Astrocyte (in vitro differentiated cells and primary cell): Measurements from ENCODE around the gene SLC16A6. TPM values are rescaled to one million over a fixed set of nuclear protein-coding genes. Genes with fewer than 3 reads are reported as not detected.
"Not testable (repeated sequence)": the region's sequence is repeated elsewhere in the genome, so short reads cannot be mapped to it uniquely, and the experiment has no call there.

ENCODE experiments used
- DNase-seq: peaks from one replicate; pipeline ENCODE4 v3.0.0-alpha.2; 2010; ENCODE audit warnings: low read depth
- FAIRE-seq: peaks from 2 replicates; lab custom pipeline; 2011; peaks lifted over from hg19 to GRCh38; lab: Jason Lieb, UNC
- H2AFZ ChIP-seq: 2 replicates; pipeline ENCODE4 v1.6.0; 2012; ENCODE audit warnings: low read depth, low read length, inconsistent platforms
- H3K27ac ChIP-seq: 2 replicates; pipeline ENCODE4 v1.5.1; 2011; ENCODE audit warnings: low read depth, low read length, inconsistent platforms
- H3K27me3 ChIP-seq: 2 replicates; pipeline ENCODE4 v1.6.0; 2011; ENCODE audit warnings: low read length, inconsistent platforms; ENCODE audit not compliant: insufficient read depth
- H3K36me3 ChIP-seq: 2 replicates; pipeline ENCODE4 v1.5.1; 2011; ENCODE audit warnings: low read length, inconsistent platforms; ENCODE audit not compliant: insufficient read depth
- H3K4me1 ChIP-seq: 2 replicates; pipeline ENCODE4 v1.5.1; 2011; ENCODE audit warnings: low read length, inconsistent platforms; ENCODE audit not compliant: insufficient read depth
- H3K4me2 ChIP-seq: 2 replicates; pipeline ENCODE4 v1.6.0; 2012; ENCODE audit warnings: low read length, inconsistent platforms
- H3K4me3 ChIP-seq: 2 replicates; pipeline ENCODE4 v1.5.1; 2011; ENCODE audit warnings: low read depth, mild to moderate bottlenecking, low read length, inconsistent platforms; ENCODE audit not compliant: insufficient read depth
- H3K79me2 ChIP-seq: 2 replicates; pipeline ENCODE4 v1.6.0; 2012; ENCODE audit warnings: mild to moderate bottlenecking, low read length, inconsistent platforms; ENCODE audit not compliant: insufficient read depth
- H3K9ac ChIP-seq: 2 replicates; pipeline ENCODE4 v1.6.0; 2012; ENCODE audit warnings: mild to moderate bottlenecking, low read length, inconsistent platforms
- H3K9me3 ChIP-seq: 2 replicates; pipeline ENCODE4 v1.5.1; 2012; ENCODE audit warnings: low read depth, mild to moderate bottlenecking, low read length, inconsistent platforms; ENCODE audit not compliant: insufficient read depth
- H4K20me1 ChIP-seq: 2 replicates; pipeline ENCODE4 v1.6.0; 2012; ENCODE audit warnings: low read length, inconsistent platforms; ENCODE audit not compliant: insufficient read depth
- H3K27ac Mint-ChIP-seq: one replicate; pipeline ENCODE4 v1.8.0; 2021; ENCODE audit warnings: mild to moderate bottlenecking, mixed read lengths; ENCODE audit not compliant: unreplicated experiment
- H3K27me3 Mint-ChIP-seq: one replicate; pipeline ENCODE4 v1.8.0; 2021; ENCODE audit warnings: low read depth, mixed read lengths; ENCODE audit not compliant: unreplicated experiment
- H3K36me3 Mint-ChIP-seq: one replicate; pipeline ENCODE4 v1.8.0; 2021; ENCODE audit warnings: low read depth, mixed read lengths; ENCODE audit not compliant: unreplicated experiment
- H3K4me1 Mint-ChIP-seq: one replicate; pipeline ENCODE4 v1.8.0; 2021; ENCODE audit warnings: low read depth, mixed read lengths; ENCODE audit not compliant: unreplicated experiment
- H3K4me3 Mint-ChIP-seq: one replicate; pipeline ENCODE4 v1.8.0; 2021; ENCODE audit warnings: mild to moderate bottlenecking, moderate library complexity, mixed read lengths; ENCODE audit not compliant: unreplicated experiment
- H3K9me3 Mint-ChIP-seq: one replicate; pipeline ENCODE4 v1.8.0; 2021; ENCODE audit warnings: mild to moderate bottlenecking, mixed read lengths; ENCODE audit not compliant: unreplicated experiment
- EZH2 ChIP-seq: IDR thresholded peaks from 2 replicates; pipeline ENCODE4 v1.6.1; 2012; ENCODE audit warnings: mild to moderate bottlenecking, low read length, inconsistent platforms; ENCODE audit not compliant: insufficient read depth
- total RNA-seq: library from RNA; stranded (reverse); gene quantifications from 2 replicates; pipeline ENCODE4 v1.2.1, GENCODE V29; 2021
- TF ChIP-seq, protein P1 (sequence below): IDR thresholded peaks from 2 replicates; pipeline ENCODE4 v1.5.1; 2011; ENCODE audit warnings: low read depth, mild to moderate bottlenecking, inconsistent platforms, low read length, moderate library complexity; ENCODE audit not compliant: insufficient read depth

SLC16A6 gene
- total RNA-seq, 1 donor from 2014 or later, result 0.34 TPM

GRCh38 chr17:68231541-68231940 lies 59.4 kb downstream of the SLC16A6 start:
- Mint-ChIP-seq H3K4me3 (no peak overlapping the region), H3K4me1 (peaks cover 4% of the 10 kb centered on the region), H3K27ac (no peak overlapping the region), H3K27me3 (no peaks in the 10 kb centered on the region), H3K9me3 (peaks cover 4% of the 10 kb centered on the region), H3K36me3 (peaks cover 3% of the 10 kb centered on the region)
- TF ChIP-seq, protein P1, sequence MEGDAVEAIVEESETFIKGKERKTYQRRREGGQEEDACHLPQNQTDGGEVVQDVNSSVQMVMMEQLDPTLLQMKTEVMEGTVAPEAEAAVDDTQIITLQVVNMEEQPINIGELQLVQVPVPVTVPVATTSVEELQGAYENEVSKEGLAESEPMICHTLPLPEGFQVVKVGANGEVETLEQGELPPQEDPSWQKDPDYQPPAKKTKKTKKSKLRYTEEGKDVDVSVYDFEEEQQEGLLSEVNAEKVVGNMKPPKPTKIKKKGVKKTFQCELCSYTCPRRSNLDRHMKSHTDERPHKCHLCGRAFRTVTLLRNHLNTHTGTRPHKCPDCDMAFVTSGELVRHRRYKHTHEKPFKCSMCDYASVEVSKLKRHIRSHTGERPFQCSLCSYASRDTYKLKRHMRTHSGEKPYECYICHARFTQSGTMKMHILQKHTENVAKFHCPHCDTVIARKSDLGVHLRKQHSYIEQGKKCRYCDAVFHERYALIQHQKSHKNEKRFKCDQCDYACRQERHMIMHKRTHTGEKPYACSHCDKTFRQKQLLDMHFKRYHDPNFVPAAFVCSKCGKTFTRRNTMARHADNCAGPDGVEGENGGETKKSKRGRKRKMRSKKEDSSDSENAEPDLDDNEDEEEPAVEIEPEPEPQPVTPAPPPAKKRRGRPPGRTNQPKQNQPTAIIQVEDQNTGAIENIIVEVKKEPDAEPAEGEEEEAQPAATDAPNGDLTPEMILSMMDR, result no peak
- no peak for TF ChIP-seq EZH2
- H3K4me2 ChIP-seq, result no peak overlapping the region
- no peak overlapping the region for H2AFZ ChIP-seq
- H3K4me1 ChIP-seq, result peaks cover 2% of the 10 kb centered on the region
- no peaks in the 10 kb centered on the region for H4K20me1 ChIP-seq
- DNase-seq (no peak), FAIRE-seq (no peak)
- H3K79me2 ChIP-seq, result no peaks in the 10 kb centered on the region
- H3K4me3 ChIP-seq, result no peak overlapping the region
- no peak overlapping the region for H3K27ac ChIP-seq
- no peaks in the 10 kb centered on the region for H3K27me3 ChIP-seq
- H3K9ac ChIP-seq, result no peak overlapping the region
- no peaks in the 10 kb centered on the region for H3K9me3 ChIP-seq
- H3K36me3 ChIP-seq, result no peaks in the 10 kb centered on the region

- H3K27me3 Mint-ChIP-seq, H3K79me2 ChIP-seq, H3K27me3 ChIP-seq, H3K9me3 Mint-ChIP-seq, H3K27ac Mint-ChIP-seq, H3K4me3 Mint-ChIP-seq, H3K36me3 ChIP-seq, FAIRE-seq, H3K4me3 ChIP-seq, H3K27ac ChIP-seq, H3K4me2 ChIP-seq, DNase-seq, H4K20me1 ChIP-seq, H3K9ac ChIP-seq, H3K36me3 Mint-ChIP-seq, H3K4me1 Mint-ChIP-seq, H2AFZ ChIP-seq, H3K9me3 ChIP-seq, H3K4me1 ChIP-seq: not testable (repeated sequence)
These were observed 59.8 kb downstream of the SLC16A6 start for GRCh38 chr17:68231131-68231530.

GRCh38 chr17:68229619-68230018 lies 61.3 kb downstream of the SLC16A6 start:
- H3K27ac Mint-ChIP-seq, result no peak overlapping the region
- no peaks in the 10 kb centered on the region for H3K27me3 Mint-ChIP-seq
- H3K36me3 Mint-ChIP-seq, result peaks cover 3% of the 10 kb centered on the region
- FAIRE-seq (no peak), DNase-seq (no peak)
- TF ChIP-seq, protein P1, result no peak
- no peak for TF ChIP-seq EZH2
- H3K4me3 Mint-ChIP-seq, result no peak overlapping the region
- Histone ChIP-seq H3K27me3 (no peaks in the 10 kb centered on the region), H2AFZ (no peak overlapping the region), H3K79me2 (no peaks in the 10 kb centered on the region), H3K4me1 (no peaks in the 10 kb centered on the region), H3K4me3 (no peak overlapping the region), H3K9ac (no peak overlapping the region), H3K4me2 (no peak overlapping the region), H4K20me1 (no peaks in the 10 kb centered on the region), H3K36me3 (no peaks in the 10 kb centered on the region), H3K9me3 (no peaks in the 10 kb centered on the region), H3K27ac (no peak overlapping the region)
- peaks cover 4% of the 10 kb centered on the region for H3K9me3 Mint-ChIP-seq
- peaks cover 4% of the 10 kb centered on the region for H3K4me1 Mint-ChIP-seq
